ENCODE measurements around the gene BIK. TPM values are rescaled to one million over a fixed set of nuclear protein-coding genes. Genes with fewer than 3 reads are reported as not detected.
A peak's percentile ranks its signal among the peaks of the same experiment; 100 is the strongest.

The BIK gene
- total RNA-seq, 1 donor from 2014 or later, result not detected

DNA sequence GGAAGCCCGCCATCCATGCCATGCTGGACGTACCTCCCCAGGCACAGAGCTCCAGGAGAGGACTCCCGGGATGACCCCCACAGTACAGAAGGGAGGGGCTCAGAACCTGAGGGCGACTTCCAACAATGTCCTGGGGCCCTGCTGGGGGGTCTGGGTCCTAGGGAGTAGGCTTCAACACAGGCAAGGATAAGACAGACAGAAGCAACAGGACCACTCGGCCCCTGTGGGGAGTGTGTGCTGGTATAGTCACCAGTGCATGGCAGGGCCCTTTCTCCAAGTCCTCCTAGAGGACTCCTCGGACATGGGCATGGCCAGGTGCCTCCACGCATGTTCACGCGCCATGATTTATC is 59.6 kb downstream of the BIK start:
- intact Hi-C loops (cut with DNase I), result no loop called here

GRCh38 chr22:43171019-43171491 is 60.5 kb downstream of the BIK start:
- intact Hi-C loops (cut with DNase I), result no loop called here
- peak; percentile 25 for DNase-seq
- ATAC-seq (ENCODE audit: poor library complexity), result no peak

More for the DNA sequence above, 59.6 kb downstream of the BIK start:
- no peak for ATAC-seq (ENCODE audit: poor library complexity)
- peak; percentile 30 for DNase-seq

GRCh38 chr22:43171607-43172006 is 61.1 kb downstream of the BIK start:
- intact Hi-C loops (cut with DNase I), result no loop called here
- DNase-seq (peak; percentile 20), ATAC-seq (ENCODE audit: poor library complexity) (no peak)

DNA sequence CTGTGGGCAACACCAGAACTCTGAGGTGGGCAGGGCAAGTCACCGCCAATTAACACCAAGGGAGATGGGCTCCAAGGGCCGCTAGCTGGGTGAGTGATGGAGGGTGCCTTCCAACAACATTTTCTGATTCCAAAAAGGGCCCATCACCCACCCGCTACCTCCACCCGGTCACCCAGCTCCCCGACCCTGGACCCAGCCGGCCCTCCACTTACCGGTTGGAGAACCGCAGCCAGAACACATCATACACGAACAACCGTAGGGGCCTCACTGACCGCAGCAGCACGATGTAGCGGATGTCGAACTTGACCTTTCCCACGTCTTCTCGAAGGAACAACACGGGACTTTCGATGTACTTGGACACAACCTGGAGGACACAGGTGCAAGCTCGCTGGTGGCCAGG is 61.6 kb downstream of the BIK start:
- ATAC-seq (ENCODE audit: poor library complexity), result no peak
- peak; percentile 24 for DNase-seq
- intact Hi-C loops (cut with DNase I), result no loop called here

GRCh38 chr22:43173566-43173965 is 63.0 kb downstream of the BIK start:
- ATAC-seq (ENCODE audit: poor library complexity) (no peak), DNase-seq (peak; percentile 32)
- intact Hi-C loops (cut with DNase I), result no loop called here

DNA sequence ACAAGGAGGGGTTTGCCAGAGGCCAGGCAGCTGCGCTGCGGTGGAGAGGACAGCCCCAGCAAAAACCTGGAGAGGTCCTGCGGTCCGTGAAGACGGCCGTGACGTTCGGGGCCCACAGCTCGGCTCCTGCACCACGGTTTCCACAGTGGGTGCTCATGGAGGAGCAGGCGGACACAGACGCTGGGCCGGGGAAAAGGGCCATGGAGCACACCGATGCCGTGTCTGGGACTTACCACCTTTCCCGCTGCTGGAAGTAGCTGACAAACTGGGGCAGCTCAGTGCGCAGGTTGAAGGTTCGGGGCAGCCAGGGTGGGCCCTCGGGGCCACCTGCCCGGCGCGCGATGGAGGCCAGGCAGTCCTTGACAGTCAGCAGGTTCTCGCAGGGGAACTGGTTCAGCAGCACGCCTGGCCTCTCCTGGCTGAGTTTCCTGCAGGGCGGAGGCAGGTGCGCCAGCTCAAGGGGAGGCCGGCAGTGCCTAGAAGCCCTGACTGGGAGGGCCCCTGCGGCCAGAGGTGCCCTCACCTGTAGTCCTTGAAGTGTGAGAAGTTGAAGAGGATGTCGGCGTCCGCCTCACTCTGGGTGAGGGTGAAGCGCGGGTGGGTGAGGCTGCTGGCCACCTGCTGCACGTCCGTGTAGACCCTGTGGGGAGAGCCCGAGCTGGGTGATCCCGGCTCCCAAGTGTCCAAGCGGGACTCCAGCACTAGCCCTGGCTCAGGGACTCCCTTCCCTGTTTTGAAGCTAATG is 63.6 kb downstream of the BIK start:
- ATAC-seq (ENCODE audit: poor library complexity), result no peak
- DNase-seq, result peak; percentile 26
- intact Hi-C loops (cut with DNase I), result no loop called here

DNA sequence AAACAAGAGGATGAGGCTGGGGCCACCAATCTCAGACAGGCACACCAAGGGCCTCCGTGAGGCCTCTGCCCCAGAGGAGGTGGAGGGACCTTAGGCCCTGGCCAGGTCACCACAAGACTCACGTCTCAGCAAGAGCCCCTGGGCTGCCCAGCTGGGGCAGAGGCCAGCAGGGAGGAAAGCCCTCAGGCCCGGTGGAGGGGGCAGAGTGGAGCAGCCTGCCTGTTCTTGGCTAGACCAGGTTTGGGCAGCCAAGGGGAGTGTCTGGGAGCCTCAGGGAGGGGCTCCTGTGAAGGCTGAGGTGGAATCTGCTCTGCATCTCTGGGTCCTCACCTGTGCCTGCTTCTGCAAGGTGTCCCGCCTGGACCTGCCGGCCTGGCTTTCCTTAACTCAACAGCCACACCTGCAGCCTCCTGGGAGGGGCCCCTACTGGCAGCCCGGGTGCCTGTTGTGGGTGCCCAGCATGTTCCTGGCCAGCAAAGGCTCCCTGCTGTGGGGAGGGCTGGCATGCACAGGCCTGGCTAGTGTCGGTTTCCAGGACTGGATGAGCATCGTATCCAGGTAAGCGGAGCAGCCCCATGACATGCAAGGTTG is 64.5 kb downstream of the BIK start:
- DNase-seq (peak; percentile 26), ATAC-seq (ENCODE audit: poor library complexity) (no peak)
- intact Hi-C loops (cut with DNase I), result no loop called here

DNA sequence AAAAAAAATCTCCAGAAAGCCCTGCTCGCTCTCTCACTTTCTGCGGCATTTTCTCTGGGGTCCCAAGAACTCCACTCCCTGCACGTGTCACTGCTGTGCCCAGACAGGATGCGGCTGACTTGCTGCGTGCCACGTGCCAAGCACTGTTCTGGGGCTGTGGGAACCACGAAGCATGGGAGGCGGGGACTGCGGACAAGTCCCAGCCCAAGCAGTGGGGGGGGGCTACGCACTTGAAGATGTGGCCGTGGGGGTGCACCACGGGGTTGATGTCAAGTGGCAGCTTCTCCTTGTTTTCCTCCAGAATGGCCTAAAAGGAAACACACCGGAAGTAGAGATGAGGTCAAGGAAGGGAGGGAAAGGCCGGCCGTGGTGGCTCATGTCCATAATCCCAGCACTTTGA is 65.5 kb downstream of the BIK start:
- ATAC-seq (ENCODE audit: poor library complexity) (no peak), DNase-seq (no peak)
- intact Hi-C loops (cut with DNase I), result no loop called here

DNA sequence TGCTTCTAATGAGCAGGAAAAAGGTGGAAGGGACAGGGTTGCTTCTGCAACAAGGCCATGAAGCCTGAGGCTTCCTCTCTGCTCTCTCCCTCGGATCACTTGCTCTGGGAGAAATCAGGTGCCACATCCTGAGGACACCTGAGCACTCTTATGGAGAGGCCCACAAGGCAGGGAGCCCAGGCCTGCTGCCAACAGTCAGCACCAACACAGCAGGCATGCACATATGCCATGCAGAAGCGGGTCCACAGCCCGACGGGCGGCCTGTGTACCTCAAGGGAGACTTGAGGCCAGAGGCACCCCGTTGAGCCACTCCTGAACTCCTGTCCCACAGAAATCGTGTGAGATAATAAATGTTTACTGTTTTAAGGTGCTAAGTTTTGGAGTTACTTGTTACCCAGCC is 66.9 kb downstream of the BIK start:
- ATAC-seq (ENCODE audit: poor library complexity), result no peak
- intact Hi-C loops (cut with DNase I), result no loop called here
- DNase-seq, result no peak

Other genes with a start within 250 kb of the BIK start
- gene PACSIN2, start 95.6 kb upstream of the BIK start, total RNA-seq, result 60.2 TPM
- 7.8 TPM for gene TTLL1, start 21.4 kb upstream of the BIK start, total RNA-seq
- gene MCAT, start 32.6 kb downstream of the BIK start, total RNA-seq, result 16.9 TPM
- 126 TPM for gene TSPO, start 40.8 kb downstream of the BIK start, total RNA-seq
- 11.1 TPM for gene TTLL12, start 76.4 kb downstream of the BIK start, total RNA-seq
- gene SCUBE1, start 232.6 kb downstream of the BIK start, total RNA-seq, result 0.24 TPM

All from Right ventricle myocardium superior (tissue), 1 donor.